RWPE2 (cell line): ENCODE results near the gene KRTAP4-8.
"Not testable (repeated sequence)": the region's sequence is repeated elsewhere in the genome, so short reads cannot be mapped to it uniquely, and the experiment has no call there.

Experiments
- ATAC-seq: fragments of 200-7000 bp; cut with Tn5 transposase; 3 replicates; pipeline ENCODE4 v1.9.1; 2021; ENCODE audit warnings: low read depth
- DNase-seq: peaks from one replicate; pipeline ENCODE4 v3.0.0-alpha.2; 2020; ENCODE audit warnings: low spot score
- H3K27ac ChIP-seq: fragments of 450-650 bp; 2 replicates; pipeline ENCODE4 v1.5.1; 2017; ENCODE audit warnings: mild to moderate bottlenecking; ENCODE audit not compliant: poor library complexity, severe bottlenecking
- H3K27me3 ChIP-seq: fragments of 250-450 bp; sonication (Bioruptor Pico); 2 replicates; pipeline ENCODE4 v1.5.1; 2021; ENCODE audit warnings: mild to moderate bottlenecking, moderate library complexity; ENCODE audit not compliant: insufficient read depth, poor library complexity, severe bottlenecking
- H3K36me3 ChIP-seq: fragments of 250-450 bp; sonication (Bioruptor Pico); 2 replicates; pipeline ENCODE4 v1.5.1; 2020; ENCODE audit warnings: low read depth, mild to moderate bottlenecking, moderate library complexity
- H3K4me1 ChIP-seq: fragments of 250-450 bp; sonication (Bioruptor Pico); 2 replicates; pipeline ENCODE4 v1.5.1; 2021; ENCODE audit warnings: mild to moderate bottlenecking, moderate library complexity; ENCODE audit not compliant: insufficient read depth, poor library complexity, severe bottlenecking
- H3K4me3 ChIP-seq: fragments of 250-450 bp; sonication (Bioruptor Pico); 2 replicates; pipeline ENCODE4 v1.5.1; 2021; ENCODE audit warnings: mild to moderate bottlenecking, moderate library complexity; ENCODE audit not compliant: severe bottlenecking
- H3K9me3 ChIP-seq: fragments of 250-450 bp; sonication (Bioruptor Pico); 2 replicates; pipeline ENCODE4 v1.5.1; 2021; ENCODE audit warnings: mild to moderate bottlenecking, moderate library complexity; ENCODE audit not compliant: severe bottlenecking
- CTCF ChIP-seq: fragments of 450-650 bp; IDR thresholded peaks from one replicate; pipeline ENCODE4 v1.5.1; 2017; ENCODE audit warnings: mild to moderate bottlenecking, moderate library complexity; ENCODE audit not compliant: poor library complexity, severe bottlenecking

The KRTAP4-8 gene

GRCh38 chr17:41067281-41067680, 30.7 kb downstream of the KRTAP4-8 start:
- Histone ChIP-seq H3K4me1 (peaks cover 13% of the 10 kb centered on the region), H3K27ac (peak overlapping the region; percentile 28), H3K9me3 (no peaks in the 10 kb centered on the region), H3K4me3 (no peak overlapping the region), H3K27me3 (no peaks in the 10 kb centered on the region), H3K36me3 (no peaks in the 10 kb centered on the region)
- no peak for TF ChIP-seq CTCF
- DNase-seq = no peak
- ATAC-seq = no peak

- Histone ChIP-seq H3K27ac (peak within 1 kb of the TSS; percentile 28), H3K27me3 (no peaks in the 10 kb centered on the region), H3K9me3 (no peaks in the 10 kb centered on the region), H3K4me1 (peaks cover 23% of the 10 kb centered on the region), H3K4me3 (no peak within 1 kb of the TSS), H3K36me3 (no peaks in the 10 kb centered on the region)
- peak; percentile 79 for ATAC-seq
- no peak for DNase-seq
- TF ChIP-seq CTCF = no peak
These were observed 31.9 kb downstream of the KRTAP4-8 start, which contains the start of gene KRTAP2-4 for GRCh38 chr17:41065829-41066624. KRTAP2-4 (minus strand) TSS chr17:41065879; CDS start chr17:41065845, 34 bp downstream.

GRCh38 chr17:41065016-41065689, 32.8 kb downstream of the KRTAP4-8 start:
- H3K4me1 ChIP-seq = peaks cover 32% of the 10 kb centered on the region
- DNase-seq = not testable (repeated sequence)

GRCh38 chr17:41064301-41064700, 33.6 kb downstream of the KRTAP4-8 start:
- ATAC-seq = no peak

More at GRCh38 chr17:41065016-41065689, 32.8 kb downstream of the KRTAP4-8 start:
- not testable (repeated sequence) for ATAC-seq, H3K27me3 ChIP-seq, H3K27ac ChIP-seq, H3K9me3 ChIP-seq, H3K4me3 ChIP-seq, H3K36me3 ChIP-seq

More at GRCh38 chr17:41064301-41064700, 33.6 kb downstream of the KRTAP4-8 start:
- TF ChIP-seq CTCF = no peak
- no peak for DNase-seq
- Histone ChIP-seq H3K27ac (no peak overlapping the region), H3K36me3 (no peaks in the 10 kb centered on the region), H3K27me3 (no peaks in the 10 kb centered on the region), H3K4me3 (no peak overlapping the region), H3K4me1 (peaks cover 38% of the 10 kb centered on the region), H3K9me3 (no peaks in the 10 kb centered on the region)
